Neural progenitor cell (in vitro differentiated cells): ENCODE data around the gene ZFTA.

ENCODE experiments used
- EZH2 ChIP-seq: fragments of 200-600 bp; sonication (generic); IDR thresholded peaks from 2 replicates; pipeline ENCODE4 v1.6.1; 2017; ENCODE audit warnings: antibody characterized with exemption, mild to moderate bottlenecking, moderate library complexity
- TF ChIP-seq, protein P1 (sequence below): fragments of 200-600 bp; sonication (generic); IDR thresholded peaks from 2 replicates; pipeline ENCODE4 v1.5.1; 2017; ENCODE audit warnings: antibody characterized with exemption, mild to moderate bottlenecking

DNA sequence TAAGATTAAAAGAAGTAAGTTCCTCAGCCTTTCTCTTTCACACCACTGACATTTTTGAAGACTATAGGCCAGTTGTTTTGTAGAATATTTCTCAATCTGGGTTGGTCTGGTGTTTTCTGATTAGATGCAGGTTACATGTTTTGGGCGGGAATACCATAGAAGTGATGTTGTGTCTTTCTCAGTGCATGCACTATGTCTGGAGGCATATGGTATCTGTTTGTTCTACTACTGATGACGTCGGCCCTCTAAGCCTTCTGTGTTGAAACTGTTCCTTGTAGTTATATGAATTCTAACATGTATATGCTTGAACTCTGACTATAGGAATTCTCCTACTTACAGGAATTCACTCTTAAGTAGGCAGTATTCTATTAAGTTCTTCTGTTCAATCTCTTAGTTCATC lies 21.6 kb downstream of the ZFTA start:
- TF ChIP-seq, protein P1, sequence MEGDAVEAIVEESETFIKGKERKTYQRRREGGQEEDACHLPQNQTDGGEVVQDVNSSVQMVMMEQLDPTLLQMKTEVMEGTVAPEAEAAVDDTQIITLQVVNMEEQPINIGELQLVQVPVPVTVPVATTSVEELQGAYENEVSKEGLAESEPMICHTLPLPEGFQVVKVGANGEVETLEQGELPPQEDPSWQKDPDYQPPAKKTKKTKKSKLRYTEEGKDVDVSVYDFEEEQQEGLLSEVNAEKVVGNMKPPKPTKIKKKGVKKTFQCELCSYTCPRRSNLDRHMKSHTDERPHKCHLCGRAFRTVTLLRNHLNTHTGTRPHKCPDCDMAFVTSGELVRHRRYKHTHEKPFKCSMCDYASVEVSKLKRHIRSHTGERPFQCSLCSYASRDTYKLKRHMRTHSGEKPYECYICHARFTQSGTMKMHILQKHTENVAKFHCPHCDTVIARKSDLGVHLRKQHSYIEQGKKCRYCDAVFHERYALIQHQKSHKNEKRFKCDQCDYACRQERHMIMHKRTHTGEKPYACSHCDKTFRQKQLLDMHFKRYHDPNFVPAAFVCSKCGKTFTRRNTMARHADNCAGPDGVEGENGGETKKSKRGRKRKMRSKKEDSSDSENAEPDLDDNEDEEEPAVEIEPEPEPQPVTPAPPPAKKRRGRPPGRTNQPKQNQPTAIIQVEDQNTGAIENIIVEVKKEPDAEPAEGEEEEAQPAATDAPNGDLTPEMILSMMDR, result no peak
- no peak for TF ChIP-seq EZH2
